ENCODE results near the gene LCP2. TPM values are rescaled to one million over a fixed set of nuclear protein-coding genes. Genes with fewer than 3 reads are reported as not detected.

Gene LCP2
- total and polyA plus RNA-seq, 5 donors: 3.0 to 10.9 (median 10.2) TPM

DNA sequence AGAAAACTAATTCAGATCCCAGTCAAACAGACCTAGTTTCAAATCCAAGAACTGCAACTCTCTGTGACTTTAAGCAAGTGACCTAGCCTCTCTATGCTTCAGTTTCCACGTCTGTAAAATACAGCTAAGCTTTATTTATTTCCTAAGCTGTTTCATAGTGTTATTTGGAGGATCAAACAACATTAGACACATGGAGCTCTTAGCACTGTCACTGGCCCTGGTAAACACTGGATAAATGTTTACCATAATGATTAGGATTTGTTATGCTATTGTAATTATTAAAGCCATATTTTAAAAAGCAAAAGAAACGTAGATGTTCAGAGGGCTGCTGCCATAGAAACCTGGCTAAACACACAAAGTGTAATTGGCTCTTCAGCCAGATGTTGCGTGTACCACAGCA, 91.4 kb downstream of the LCP2 start:
- Histone ChIP-seq H3K9me3 (ENCODE audit: control insufficient read depth, low read length) (no peaks in the 10 kb centered on the region), H3K27me3 (ENCODE audit: control insufficient read depth, insufficient read depth) (no peaks in the 10 kb centered on the region), H3K4me1 (ENCODE audit: control insufficient read depth, insufficient read depth, low read length) (no peaks in the 10 kb centered on the region), H3K4me3 (ENCODE audit: low read length) (no peak overlapping the region), H3K27ac (ENCODE audit: low read length) (no peak overlapping the region)
- intact Hi-C loops (cut with DNase I): no loop called here
- no peak for DNase-seq
- no peak for ATAC-seq
- WGBS: 46% methylated on average over 3 of the region's 3 CpGs

DNA sequence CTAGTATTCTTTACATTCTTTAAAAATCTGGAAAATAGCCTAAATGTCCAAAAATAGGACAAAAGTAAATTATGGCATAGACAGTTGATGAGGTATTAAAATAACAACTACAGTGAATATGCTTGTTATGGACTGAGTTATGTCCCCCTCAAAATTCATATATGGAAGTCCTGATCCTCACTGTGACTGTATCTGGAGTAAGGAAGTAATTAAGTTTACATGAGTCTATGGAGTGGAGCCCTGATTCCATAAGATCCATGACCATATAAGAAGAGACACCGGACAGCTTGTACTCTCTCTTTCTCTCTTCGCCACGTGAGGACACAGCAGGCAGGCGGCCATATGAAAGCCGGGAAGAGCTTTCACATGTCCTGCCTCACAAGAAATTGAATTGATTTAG, 93.4 kb downstream of the LCP2 start:
- ATAC-seq: no peak
- DNase-seq: no peak
- 73% methylated on average over 5 of the region's 5 CpGs for WGBS
- intact Hi-C loops (cut with DNase I): no loop called here
- H3K27me3 ChIP-seq (ENCODE audit: control insufficient read depth, insufficient read depth): no peaks in the 10 kb centered on the region
- H3K4me1 ChIP-seq (ENCODE audit: control insufficient read depth, insufficient read depth, low read length): no peaks in the 10 kb centered on the region
- no peaks in the 10 kb centered on the region for H3K9me3 ChIP-seq (ENCODE audit: control insufficient read depth, low read length)
- H3K27ac ChIP-seq (ENCODE audit: low read length): no peak overlapping the region
- no peak overlapping the region for H3K4me3 ChIP-seq (ENCODE audit: low read length)

- Histone ChIP-seq H3K4me1 (ENCODE audit: control insufficient read depth, insufficient read depth, low read length) (no peaks in the 10 kb centered on the region), H3K9me3 (ENCODE audit: control insufficient read depth, low read length) (no peaks in the 10 kb centered on the region), H3K27me3 (ENCODE audit: control insufficient read depth, insufficient read depth) (peaks cover 2% of the 10 kb centered on the region), H3K4me3 (ENCODE audit: low read length) (no peak overlapping the region), H3K27ac (ENCODE audit: low read length) (no peak overlapping the region)
- DNase-seq (no peak), ATAC-seq (no peak)
- 55% methylated on average over 2 of the region's 2 CpGs for WGBS
- intact Hi-C loops (cut with DNase I): no loop called here
Observed at GRCh38 chr5:170202117-170202516, 95.5 kb downstream of the LCP2 start.

- intact Hi-C loops (cut with DNase I): no loop called here
- DNase-seq (no peak), ATAC-seq (no peak)
- no peaks in the 10 kb centered on the region for H3K9me3 ChIP-seq (ENCODE audit: control insufficient read depth, low read length)
- H3K27ac ChIP-seq (ENCODE audit: low read length): no peak overlapping the region
- H3K4me3 ChIP-seq (ENCODE audit: low read length): no peak overlapping the region
- no peaks in the 10 kb centered on the region for H3K4me1 ChIP-seq (ENCODE audit: control insufficient read depth, insufficient read depth, low read length)
- WGBS: 53% methylated on average over 2 of the region's 2 CpGs
- H3K27me3 ChIP-seq (ENCODE audit: control insufficient read depth, insufficient read depth): peaks cover 2% of the 10 kb centered on the region
Observed at GRCh38 chr5:170201311-170201710, 96.3 kb downstream of the LCP2 start.

DNA sequence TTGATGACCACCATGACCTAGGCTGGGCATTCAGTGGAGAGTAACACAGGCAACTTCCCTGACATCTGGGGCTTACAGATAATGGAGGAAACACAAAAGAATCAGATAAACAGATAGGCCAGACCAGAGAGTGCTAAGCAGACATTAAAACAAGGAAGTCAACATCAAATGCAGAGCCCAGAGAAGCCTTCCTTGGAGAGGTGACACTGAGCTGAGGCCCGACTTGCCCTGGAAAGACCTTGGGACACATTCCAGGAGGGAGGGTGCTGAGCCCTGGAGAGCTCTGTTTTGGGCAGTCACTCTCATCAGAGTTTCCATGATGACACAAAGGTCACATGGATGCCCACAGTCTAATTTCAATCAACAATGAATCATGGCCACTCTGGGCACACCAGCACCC, 96.7 kb downstream of the LCP2 start:
- intact Hi-C loops (cut with DNase I): no loop called here

More for the DNA sequence above, 96.7 kb downstream of the LCP2 start:
- H3K27me3 ChIP-seq (ENCODE audit: control insufficient read depth, insufficient read depth): peaks cover 2% of the 10 kb centered on the region
- H3K4me1 ChIP-seq (ENCODE audit: control insufficient read depth, insufficient read depth, low read length): no peaks in the 10 kb centered on the region
- DNase-seq (no peak), ATAC-seq (no peak)
- no peaks in the 10 kb centered on the region for H3K9me3 ChIP-seq (ENCODE audit: control insufficient read depth, low read length)
- H3K4me3 ChIP-seq (ENCODE audit: low read length): no peak overlapping the region
- WGBS: 15% methylated on average over 1 of the region's 1 CpG
- H3K27ac ChIP-seq (ENCODE audit: low read length): no peak overlapping the region

Other genes starting within 250 kb of the LCP2 start
- gene FOXI1, start 191.9 kb downstream of the LCP2 start, total RNA-seq: not detected
- gene FOXI1, start 191.9 kb downstream of the LCP2 start, polyA plus RNA-seq: not detected
- under 1 TPM in 3 of 4 donors, not detected in 1; 0.47 to 0.75 (median 0.49) TPM for gene C5orf58, start 64.8 kb downstream of the LCP2 start, total RNA-seq
- gene C5orf58, start 64.8 kb downstream of the LCP2 start, polyA plus RNA-seq: 0.68 TPM
- gene KCNMB1, start 91.6 kb upstream of the LCP2 start, total RNA-seq: 1 to 10 TPM in 3 of 4 donors, under 1 TPM in 1; 0.97 to 2.8 (median 1.9) TPM
- 1.3 TPM for gene KCNMB1, start 91.6 kb upstream of the LCP2 start, polyA plus RNA-seq
- gene KCNIP1, start 206.2 kb upstream of the LCP2 start, total RNA-seq: not detected
- 0.11 TPM for gene KCNIP1, start 206.2 kb upstream of the LCP2 start, polyA plus RNA-seq

Measured in right cardiac atrium (tissue), 5 donors.